IPS DF 19.7 (cell line): Measurements from ENCODE around the gene RNGTT.
"Not testable (repeated sequence)": the region's sequence is repeated elsewhere in the genome, so short reads cannot be mapped to it uniquely, and the experiment has no call there.

Experiments
- DNase-seq: peaks from one replicate; pipeline ENCODE4 v3.0.0-alpha.2; 2013; ENCODE audit warnings: low read depth, low spot score

Gene RNGTT

DNA sequence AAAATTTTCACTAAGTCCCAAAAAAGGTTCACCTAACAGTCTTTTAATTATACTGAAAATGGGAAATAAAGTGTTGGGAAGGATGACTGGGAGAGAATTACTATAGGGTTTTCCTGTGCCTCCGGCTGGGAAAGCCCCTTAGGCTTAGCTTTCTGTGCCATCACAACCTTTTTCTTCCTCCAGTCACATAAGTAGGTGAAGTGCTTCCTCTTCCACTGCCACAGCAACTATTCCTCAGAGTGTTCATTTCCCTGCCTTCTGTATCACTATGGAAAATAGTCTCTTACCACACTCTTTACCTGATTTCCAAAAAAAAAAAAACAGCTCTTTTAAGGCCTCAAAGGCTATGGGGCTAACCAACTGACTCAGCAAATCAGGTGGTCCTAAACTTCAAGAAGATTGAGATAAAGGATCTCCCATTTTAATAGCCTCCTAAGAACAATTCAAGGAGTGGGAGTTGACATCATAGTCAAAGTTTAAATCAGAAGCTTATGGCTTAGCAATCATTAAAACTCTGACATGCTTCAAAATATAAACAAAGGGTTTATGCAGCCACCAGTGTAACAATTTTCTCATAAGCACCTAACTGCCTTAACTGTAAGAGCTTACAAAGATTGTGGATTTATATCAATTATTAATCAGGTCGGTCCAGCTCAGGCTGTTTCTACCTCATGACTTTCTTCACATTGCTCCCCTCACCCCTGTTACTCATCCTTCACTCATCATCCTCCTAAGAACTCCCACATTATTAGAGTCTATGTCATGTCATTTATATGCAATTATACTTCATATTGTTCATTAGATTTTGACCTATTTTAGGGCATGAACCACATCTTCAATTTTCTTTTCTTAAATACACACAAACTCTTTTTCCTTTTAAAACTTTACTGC lies 95.3 kb downstream of the RNGTT start:
- DNase-seq = no peak

DNA sequence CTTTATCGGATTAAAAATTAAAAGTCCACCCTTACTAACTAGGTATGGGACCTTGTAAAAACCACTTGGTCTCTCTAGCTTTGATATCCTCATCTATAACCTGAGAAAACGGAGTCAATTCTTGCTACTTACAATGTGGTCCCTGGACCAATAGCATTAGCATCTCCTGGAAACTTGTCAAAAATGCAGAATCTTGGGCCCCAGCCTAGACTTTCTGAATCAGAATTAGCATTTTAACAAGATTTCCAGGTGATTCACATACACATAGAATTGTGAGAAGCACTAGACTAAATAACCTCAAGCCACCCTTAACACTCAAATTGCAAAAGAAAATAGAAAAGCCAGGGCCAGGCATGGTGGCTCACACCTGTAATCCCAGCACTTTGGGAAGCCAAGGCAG lies 96.6 kb downstream of the RNGTT start:
- no peak for DNase-seq

DNA sequence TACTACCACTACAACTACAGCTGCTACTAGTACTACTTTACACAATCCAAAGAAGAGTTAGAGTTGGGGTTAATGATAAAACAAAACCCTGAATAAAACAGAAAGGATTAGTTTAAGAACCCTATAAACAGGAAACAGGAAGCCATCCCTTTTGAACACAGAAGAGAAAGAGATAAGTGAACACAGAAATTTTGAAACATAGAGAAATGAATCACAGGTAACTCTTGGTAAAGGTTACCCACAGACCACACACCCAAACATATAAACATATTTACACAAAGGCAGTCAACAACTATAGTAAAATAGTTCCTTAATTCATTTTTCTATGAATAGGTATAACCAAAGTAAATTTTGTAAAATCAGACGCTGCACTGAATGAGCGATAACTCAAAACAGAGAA lies 98.1 kb downstream of the RNGTT start:
- DNase-seq = no peak

DNA sequence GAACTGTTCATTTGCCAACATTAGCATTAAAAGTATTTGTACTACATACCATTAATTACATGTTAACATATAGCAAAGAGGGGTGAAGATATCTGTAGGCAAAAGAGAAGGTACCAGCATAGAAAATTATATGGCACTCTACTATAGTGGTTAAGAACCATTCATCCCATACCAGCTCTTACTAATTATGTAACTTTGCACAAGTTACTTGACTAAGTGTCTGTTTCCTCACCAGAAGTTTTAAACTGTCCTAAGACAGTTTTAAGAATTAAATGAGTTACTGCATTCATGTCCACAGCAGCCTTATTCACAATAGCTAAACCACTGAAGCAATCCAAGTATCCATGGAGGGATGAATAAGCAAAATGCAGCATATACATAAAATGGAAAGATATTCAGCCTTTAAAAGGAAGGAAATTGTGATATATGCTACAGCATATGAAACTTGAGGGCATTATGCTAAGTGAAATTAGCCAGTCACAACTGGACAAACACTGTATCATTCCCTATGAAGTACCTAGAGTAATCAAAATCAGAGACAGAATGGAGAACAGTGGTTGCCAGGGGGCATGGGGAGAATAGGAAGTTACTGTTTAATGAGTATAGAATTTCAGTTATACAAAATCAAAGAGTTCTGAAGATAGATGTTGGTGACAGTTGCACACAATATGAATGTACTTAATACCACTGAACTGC lies 98.9 kb downstream of the RNGTT start:
- DNase-seq = no peak

DNA sequence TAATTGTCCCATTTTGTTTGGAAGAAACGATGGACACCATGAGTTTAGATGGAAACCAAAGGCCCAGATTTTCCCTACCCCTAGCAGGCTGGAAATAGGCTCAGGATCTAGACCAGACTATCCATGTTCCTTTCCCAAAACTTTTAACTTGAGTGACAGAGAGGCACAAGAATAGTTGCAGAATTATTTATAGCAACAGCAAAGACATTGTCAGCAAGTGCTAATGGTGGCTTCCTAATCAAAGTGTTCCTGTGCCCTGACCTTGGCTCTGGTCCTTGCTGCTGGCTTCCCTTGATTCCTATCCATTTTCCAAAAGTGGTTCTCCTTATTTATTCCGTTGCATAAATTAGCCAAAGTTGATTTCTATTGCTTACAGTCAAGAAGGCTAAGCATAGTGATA lies 103.1 kb downstream of the RNGTT start:
- no peak for DNase-seq

DNA sequence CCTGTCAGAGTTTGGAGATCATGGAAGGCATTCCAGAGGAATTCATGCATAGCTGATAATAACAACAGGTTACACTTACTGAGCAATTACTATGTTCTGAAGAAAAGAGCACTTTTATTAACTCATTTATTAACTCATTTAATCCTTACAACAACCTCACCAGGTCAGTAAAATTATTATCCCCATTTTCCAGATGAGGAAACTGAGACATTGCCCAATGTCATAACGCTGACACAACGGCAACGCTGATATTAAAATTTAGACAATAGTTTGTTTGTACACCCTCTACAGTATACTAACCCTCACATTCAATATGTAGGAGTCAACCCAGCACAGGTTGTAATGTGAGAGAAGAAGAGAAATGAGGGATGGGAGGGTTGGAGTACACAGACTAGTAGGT lies 105.0 kb downstream of the RNGTT start:
- no peak for DNase-seq

DNA sequence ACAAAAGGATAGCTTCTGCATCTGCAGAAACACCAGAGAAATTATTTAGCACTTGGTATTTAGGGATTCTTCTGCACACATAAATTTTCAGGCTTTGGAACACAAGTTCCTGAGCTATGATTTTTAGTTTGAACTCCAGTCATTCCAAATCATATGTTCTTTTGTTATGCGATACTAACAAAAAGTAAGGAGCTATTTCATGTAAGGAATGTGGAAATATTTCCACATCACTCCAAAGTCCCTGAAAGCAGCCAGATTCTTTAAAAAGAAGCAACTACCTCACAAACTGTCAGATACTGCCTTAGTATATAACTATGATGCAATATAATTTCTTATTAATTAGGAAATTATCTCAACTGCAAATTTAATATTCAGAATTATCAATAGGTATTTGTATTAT lies 106.9 kb downstream of the RNGTT start:
- DNase-seq = no peak

DNA sequence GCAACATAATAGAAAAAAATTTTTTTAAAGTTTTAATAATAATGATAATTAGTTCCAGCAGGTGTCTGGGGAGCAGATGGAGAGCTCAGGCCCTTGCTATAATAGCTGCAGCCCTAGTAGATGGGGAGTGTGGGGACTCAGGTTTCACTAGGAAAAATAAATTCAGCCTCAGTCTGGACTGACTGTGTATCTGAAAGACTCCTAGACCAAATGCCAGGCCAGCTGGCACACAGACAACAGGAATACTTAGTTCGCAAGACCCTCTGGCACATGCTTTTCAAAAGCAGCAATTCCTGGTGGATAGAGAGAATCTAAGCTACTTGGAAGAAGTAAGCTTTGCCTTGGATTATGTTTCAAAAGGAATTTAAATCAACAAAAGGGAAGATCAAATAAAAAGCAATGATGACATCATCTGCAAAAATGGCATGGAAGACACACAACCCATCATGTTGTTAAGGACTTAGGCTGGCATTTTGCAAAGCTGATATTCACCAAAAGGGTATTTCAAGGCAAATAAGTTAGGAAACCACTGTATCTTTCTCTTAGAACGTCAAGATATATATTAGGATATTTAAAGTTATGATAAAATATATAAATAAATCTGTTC lies 107.8 kb downstream of the RNGTT start:
- DNase-seq = no peak

DNA sequence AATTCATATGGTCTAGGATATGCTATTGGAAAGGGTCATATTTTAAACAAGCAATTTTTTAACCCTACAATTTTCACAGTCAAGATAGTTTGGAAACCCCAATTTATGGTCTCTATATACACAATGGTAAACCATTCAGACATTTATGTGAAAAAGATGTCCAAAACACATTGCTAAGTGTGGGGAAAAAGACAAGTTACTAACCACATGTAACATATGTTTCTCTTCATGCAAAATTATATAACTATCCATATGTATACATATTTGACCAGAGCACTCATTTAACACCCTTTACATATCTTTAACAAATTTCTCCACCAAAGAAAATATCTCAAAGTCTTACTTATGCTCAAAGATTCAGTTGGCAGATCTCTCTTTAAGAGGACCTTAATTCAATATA lies 110.6 kb downstream of the RNGTT start:
- DNase-seq = no peak

DNA sequence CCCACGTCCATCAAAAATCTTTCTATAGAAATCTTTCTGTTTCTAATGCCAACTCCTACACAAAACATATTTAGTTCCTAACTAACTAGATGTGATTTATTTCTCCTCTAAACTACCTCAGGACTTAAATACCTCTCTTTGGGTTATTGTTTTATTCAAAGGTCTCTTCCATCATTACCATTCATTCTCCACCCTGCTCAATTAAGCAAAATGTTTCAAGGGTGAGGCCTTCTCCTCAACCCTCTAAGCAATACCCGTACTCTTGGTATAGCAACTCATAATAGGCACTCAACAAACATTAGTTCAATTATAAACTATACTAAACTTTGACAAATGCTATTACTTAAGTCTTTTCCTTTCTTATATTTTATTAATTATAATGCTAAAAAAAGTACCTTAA lies 111.4 kb downstream of the RNGTT start:
- no peak for DNase-seq

DNA sequence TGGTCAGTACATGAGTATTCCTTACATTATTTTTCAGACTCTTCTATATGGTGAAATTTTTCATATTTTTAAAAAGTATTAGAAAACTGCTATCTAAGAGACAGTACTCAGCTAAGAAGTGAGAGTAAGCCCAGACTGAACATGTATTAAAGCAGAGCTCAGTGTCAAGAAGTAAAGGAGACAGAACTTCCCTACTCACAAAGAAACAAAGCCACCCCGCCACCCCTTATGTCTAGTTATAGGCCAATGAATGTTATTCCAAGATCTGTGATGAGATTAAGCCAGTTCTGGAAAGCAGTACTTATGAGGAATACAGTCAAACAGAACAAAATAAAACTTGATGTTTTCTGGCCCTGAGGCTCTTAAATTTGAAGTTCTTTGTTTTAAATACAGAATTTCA lies 114.5 kb downstream of the RNGTT start:
- DNase-seq = no peak

DNA sequence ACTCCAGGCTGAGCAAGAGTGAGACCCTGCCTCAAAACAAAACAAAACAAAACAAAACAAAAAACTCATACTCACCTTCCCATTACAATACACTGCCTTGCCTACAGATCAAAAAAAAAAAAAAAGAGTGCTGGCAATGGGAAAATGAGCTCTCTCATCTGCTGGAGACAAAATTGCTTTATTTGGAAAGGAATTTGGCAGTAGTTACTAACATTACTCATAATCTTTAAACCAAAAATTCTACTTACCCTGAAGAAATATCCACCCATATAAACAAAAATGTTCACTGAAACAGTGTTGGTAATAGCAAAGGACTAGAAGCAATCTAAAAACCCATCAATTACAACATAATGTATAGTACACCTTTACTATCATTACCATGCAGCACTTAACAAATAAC lies 120.4 kb downstream of the RNGTT start:
- no peak for DNase-seq

DNA sequence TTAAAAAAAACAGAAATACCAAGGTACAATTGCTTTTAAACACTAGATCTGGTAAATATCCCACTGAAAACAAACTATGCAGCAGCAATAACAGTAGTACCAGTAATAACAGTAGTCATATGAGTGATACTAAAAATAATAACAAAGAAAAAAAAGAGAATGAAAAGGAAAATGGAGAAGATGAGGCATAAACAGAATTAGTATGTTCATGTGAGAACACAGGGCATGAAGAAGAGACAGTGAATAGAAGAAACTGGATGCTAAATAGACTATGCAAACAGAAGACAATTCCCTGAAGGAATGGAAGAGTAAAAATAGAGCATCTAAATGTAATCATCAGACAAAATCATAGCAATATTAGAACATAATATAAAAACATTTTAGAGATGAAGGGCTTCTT lies 121.1 kb downstream of the RNGTT start:
- no peak for DNase-seq

DNA sequence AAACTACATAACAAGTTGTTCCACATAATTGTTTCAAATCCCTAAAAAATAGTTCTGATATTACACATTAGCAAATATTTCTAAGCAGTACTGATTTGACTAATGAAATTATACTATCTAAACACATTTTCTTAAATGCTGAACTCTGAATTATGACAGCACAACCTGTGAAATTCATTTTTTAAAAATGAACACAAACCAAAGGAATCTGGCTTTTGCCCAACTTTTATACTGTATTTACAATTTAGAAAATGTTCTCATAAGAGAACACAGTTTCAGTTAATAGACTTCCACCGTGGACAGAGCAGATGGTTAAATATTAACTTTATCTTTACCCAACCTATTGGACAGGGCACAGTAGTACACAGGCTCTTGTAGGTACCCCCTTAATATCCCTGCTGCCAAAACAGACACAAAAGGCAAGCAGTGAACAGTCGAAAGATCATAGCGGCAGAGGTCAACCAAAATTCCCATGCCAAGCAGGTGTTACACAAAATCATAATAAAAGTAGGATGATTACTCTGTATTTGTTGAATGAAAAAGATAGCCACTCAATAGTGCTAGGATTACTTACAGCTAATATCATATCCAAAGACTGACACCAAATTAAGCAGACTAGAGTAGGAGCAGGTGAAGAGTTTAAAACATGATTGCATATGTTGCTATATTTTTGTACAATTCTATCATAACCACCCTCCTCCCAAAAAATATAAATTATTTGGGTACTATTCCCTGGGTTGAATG lies 122.5 kb downstream of the RNGTT start:
- no peak for DNase-seq

DNA sequence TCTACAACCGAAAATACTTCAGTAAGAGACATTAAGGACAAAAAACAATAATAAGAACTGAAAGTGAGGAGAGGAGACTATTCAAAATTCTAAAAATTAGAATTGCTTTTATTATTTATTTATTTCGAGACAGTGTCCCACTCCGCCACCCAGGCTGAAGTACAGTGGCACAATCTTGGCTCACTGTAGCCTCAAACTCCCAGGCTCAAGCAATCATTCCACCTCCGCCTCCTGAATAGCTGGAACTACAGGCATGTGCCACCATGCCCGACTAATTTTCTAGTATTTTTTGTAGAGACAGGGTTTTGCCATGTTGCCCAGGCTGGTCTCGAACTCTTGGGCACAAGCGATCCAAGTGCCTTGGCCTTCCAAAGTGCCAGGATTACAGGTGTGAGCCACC lies 123.1 kb downstream of the RNGTT start:
- DNase-seq = no peak

DNA sequence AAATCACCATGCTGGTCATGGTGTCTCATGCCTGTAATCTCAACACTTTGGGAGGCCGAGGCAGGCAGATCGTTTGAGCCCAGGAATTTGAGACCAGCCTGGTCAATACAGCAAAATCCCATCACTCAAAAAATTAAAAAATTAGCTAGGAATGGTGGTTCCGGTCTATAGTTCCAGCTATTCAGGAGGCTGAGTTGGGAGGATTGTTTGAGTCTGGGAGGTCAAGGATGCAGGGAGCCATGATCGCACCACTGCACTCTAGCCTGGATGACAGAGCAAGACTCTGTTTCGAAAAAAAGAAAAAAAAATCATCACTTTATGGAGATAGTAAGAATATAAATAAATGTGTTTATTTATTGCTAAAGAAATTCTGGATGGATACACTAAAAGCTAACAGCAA lies 124.1 kb downstream of the RNGTT start:
- no peak for DNase-seq

DNA sequence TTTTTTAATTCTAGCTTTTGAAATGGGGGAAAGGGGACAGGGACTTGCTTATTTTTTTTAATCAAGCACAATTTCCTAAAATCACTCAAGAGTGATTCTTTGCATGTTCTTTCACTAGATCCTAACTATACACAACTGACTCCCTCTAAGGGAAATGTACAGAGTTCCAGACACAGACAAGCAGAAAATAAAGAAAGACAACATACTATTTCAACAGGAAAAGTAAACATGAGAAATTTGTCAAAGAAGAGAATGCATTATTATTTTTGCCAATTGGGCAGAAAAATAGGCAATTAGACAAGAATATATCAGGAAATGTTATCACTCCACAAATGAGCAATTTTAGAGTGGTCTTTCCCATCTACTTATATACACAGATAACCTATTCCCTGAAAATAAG lies 128.2 kb downstream of the RNGTT start:
- no peak for DNase-seq

DNA sequence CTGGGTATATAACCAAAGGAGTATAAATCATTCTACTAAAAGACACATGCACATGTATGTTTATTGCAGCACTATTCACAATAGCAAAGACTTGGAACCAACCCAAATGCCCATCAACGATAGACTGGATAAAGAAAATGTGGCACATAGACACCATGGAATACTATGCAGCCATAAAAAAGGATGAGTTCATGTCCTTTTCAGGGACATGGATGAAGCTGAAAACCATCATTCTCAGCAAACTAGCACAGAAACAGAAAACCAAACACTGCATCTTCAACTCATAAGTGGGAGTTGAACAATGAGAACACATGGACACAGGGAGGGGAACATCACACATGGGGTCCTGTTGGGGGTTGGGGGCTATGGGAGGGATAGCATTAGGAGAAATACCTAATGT lies 130.3 kb downstream of the RNGTT start:
- not testable (repeated sequence) for DNase-seq

DNA sequence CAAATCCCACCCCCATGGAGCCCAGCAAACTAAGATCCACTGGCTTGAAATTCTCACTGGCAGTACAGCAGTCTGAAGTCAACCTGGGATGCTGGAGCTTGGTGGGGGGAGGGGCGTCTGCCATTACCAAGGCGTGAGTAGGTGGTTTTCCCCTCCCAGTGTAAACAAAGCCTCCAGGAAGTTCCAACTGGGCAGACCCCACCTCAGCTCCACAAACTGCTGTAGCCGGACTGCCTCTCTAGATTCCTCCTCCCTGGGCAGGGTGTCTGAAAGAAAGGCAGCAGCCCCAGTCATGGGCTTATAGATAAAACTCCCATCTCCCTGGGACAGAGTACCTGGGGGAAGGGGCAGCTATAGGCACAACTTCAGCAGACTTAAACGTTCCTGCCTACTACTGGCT lies 135.8 kb downstream of the RNGTT start:
- peak; percentile 23 for DNase-seq

DNA sequence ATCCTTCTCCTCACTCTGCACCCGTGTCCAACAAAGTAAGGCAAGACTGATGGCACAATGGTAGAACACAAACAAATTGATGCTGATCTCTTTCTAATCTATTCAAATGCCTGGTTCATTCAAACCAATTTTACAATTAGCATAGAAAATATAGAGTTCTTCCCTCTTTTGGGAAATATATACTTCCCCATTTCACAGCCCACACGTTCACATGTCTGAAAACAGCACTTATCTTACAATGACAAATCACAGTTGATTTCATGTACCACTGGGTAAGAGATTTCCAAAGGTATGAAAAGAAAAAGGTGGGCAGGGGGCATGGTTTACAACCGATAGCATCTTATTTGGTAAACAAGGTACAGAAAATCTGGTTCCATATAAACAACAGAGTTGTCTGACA lies 137.6 kb downstream of the RNGTT start:
- no peak for DNase-seq

DNA sequence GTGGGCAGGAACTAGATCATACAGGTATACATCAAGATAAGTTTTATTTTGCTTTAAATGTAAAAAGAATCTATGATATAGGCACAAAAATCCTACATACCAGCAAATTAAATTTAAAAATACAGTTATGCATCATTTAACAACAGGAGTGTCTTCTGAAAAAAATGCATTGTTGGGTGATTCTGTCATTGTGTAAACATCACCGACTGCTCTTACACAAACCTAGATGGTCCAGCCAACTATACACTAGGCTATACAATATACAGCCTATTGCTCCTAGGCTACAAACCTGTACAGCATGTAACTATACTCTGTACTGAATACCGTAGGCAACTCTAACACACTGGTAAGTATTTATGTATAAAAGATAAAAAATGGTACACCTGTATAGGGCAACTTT lies 139.4 kb downstream of the RNGTT start:
- DNase-seq = no peak

DNA sequence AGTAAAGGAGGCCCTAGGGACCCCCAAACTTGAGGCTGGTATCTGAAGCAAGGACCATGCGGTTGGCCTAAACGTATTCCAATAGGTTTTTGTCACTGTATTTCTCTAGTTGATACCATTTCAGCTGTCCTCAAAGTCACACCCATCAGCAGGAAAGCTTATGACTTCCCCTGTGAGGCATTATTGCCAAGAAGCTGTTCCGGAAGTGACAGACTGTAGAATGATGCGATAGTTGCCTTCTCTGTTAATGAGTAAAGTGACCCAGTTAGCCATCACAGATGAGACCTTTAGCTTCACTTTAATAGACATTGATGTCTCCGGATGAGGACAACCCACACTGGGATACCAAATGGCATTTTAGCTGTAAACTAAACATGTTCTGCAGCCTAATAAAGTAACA lies 147.9 kb downstream of the RNGTT start:
- no peak for DNase-seq
